Smooth muscle cell (in vitro differentiated cells): ENCODE measurements around the gene GABBR2. TPM values are rescaled to one million over a fixed set of nuclear protein-coding genes. Genes with fewer than 3 reads are reported as not detected.

ENCODE experiments used
- DNase-seq: peaks from one replicate; lab custom pipeline; 2025; ENCODE audit not compliant: unreplicated experiment; lab: John Stamatoyannopoulos, UW
- H2AFZ ChIP-seq: fragments of 200-600 bp; sonication (generic); 2 replicates; pipeline ENCODE4 v1.6.0; 2016; ENCODE audit warnings: antibody characterized with exemption, low read depth, mild to moderate bottlenecking
- H3F3A ChIP-seq: fragments of 200-600 bp; sonication (generic); 2 replicates; pipeline ENCODE4 v1.6.0; 2017; ENCODE audit warnings: antibody characterized with exemption, low read depth
- H3K27ac ChIP-seq: fragments of 200-600 bp; sonication (generic); 2 replicates; pipeline ENCODE4 v1.5.1; 2016; ENCODE audit warnings: low read depth, mild to moderate bottlenecking
- H3K27me3 ChIP-seq: fragments of 200-600 bp; sonication (generic); 2 replicates; pipeline ENCODE4 v1.6.1; 2016; ENCODE audit warnings: low read depth, mild to moderate bottlenecking
- H3K36me3 ChIP-seq: fragments of 200-600 bp; sonication (generic); 2 replicates; pipeline ENCODE4 v1.5.1; 2016; ENCODE audit warnings: low read depth
- H3K4me1 ChIP-seq: fragments of 200-600 bp; sonication (generic); 2 replicates; pipeline ENCODE4 v1.5.1; 2016; ENCODE audit warnings: low read depth
- H3K4me2 ChIP-seq: fragments of 200-600 bp; sonication (generic); 2 replicates; pipeline ENCODE4 v1.6.0; 2016; ENCODE audit warnings: mild to moderate bottlenecking
- H3K4me3 ChIP-seq: fragments of 200-600 bp; sonication (generic); 2 replicates; pipeline ENCODE4 v1.5.1; 2016; ENCODE audit warnings: mild to moderate bottlenecking
- H3K79me2 ChIP-seq: fragments of 200-600 bp; sonication (generic); 2 replicates; pipeline ENCODE4 v1.6.0; 2016; ENCODE audit warnings: low read depth, mild to moderate bottlenecking
- H3K9ac ChIP-seq: fragments of 200-600 bp; sonication (generic); 2 replicates; pipeline ENCODE4 v1.6.0; 2016; ENCODE audit warnings: low read depth
- H3K9me3 ChIP-seq: fragments of 200-600 bp; sonication (generic); replicated peaks from 2 replicates; pipeline ENCODE4 v1.5.1; 2016; ENCODE audit warnings: low read depth
- H4K20me1 ChIP-seq: fragments of 200-600 bp; sonication (generic); 2 replicates; pipeline ENCODE4 v1.6.0; 2016; ENCODE audit warnings: low read depth
- CTCF ChIP-seq: fragments of 200-600 bp; sonication (generic); IDR thresholded peaks from 2 replicates; pipeline ENCODE4 v1.5.1; 2017; ENCODE audit warnings: borderline replicate concordance, mild to moderate bottlenecking, antibody characterized with exemption; ENCODE audit not compliant: insufficient read depth, poor library complexity, severe bottlenecking
- WGBS: methylation state at CpG from one replicate; pipeline ENCODE4 v1.1.7; 2016; ENCODE audit warnings: low lambda C conversion rate; 5-methylcytosine and 5-hydroxymethylcytosine counted together
- polyA plus RNA-seq: library from polyadenylated mRNA; unstranded; fragments of >200 nt; fragmentation: Nextera tagmentation; extraction: Ambion mirVana; gene quantifications from 2 replicates; pipeline ENCODE4 v1.2.1, GENCODE V29; 2016
- total RNA-seq: library from RNA; depleted of rRNA; stranded (reverse); fragments of >200 nt; gene quantifications from 2 replicates; pipeline ENCODE4 v1.2.3, GENCODE V29; 2014

The GABBR2 gene
- total and polyA plus RNA-seq, 2 experiments from 2014 or later: 0.25 TPM; not detected in 1

DNA sequence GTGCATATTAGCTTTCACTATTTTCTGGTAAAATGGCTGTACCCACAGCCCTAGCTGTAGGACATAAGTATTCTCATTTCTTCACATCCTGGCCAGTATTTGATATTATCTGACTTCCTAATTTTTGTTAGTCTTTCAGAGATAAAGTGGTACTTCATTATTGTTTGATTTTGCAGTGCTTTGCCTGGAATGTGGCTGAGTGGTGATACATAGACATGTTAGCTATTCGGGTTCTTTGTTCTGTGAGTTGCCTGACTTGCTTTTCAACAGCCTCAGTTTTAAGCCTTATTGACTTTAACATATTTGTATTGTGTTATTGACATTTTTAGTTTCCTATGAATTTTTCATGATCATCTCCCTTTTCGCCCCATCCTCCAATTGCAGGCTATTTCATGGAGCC, 161.1 kb downstream of the GABBR2 start:
- 91% methylated on average over 2 of the region's 2 CpGs for WGBS
- Histone ChIP-seq H3K79me2 (no peaks in the 10 kb centered on the region), H3K27me3 (peaks cover 7% of the 10 kb centered on the region), H3K36me3 (no peaks in the 10 kb centered on the region), H3K9me3 (no peaks in the 10 kb centered on the region), H3K27ac (no peak overlapping the region), H3F3A (no peaks in the 10 kb centered on the region), H3K4me2 (no peak overlapping the region), H3K4me1 (peaks cover 3% of the 10 kb centered on the region), H3K9ac (no peak overlapping the region), H3K4me3 (no peak overlapping the region), H2AFZ (no peak overlapping the region), H4K20me1 (no peaks in the 10 kb centered on the region)
- DNase-seq: no peak
- TF ChIP-seq CTCF: no peak

DNA sequence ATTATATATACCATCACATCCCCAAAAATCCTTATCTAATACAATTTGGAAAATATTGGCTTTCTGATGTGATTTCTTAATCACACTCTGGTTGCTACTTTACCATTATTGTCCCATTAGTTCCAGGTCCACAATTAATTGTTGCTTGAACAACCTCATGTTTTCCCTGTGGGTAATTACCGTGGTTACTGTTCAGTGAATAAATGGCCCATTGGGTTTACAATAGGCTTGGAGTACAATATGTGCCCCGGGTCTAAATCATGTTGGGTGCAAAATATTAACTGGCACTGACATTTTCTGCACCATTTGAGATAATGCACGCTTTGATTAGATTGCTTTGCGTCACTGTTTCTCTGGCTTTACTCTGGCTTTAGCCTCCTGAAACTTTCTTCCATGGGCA, 163.7 kb downstream of the GABBR2 start:
- H3K4me1 ChIP-seq: no peaks in the 10 kb centered on the region
- H3K79me2 ChIP-seq: no peaks in the 10 kb centered on the region
- H3K27me3 ChIP-seq: peaks cover 7% of the 10 kb centered on the region
- no peak overlapping the region for H3K9ac ChIP-seq
- no peak overlapping the region for H2AFZ ChIP-seq
- no peaks in the 10 kb centered on the region for H3F3A ChIP-seq
- WGBS: 80% methylated on average over 4 of the region's 4 CpGs
- no peaks in the 10 kb centered on the region for H4K20me1 ChIP-seq
- H3K4me3 ChIP-seq: no peak overlapping the region
- TF ChIP-seq CTCF: no peak
- no peaks in the 10 kb centered on the region for H3K9me3 ChIP-seq
- DNase-seq: no peak
- no peak overlapping the region for H3K27ac ChIP-seq
- no peak overlapping the region for H3K4me2 ChIP-seq
- H3K36me3 ChIP-seq: no peaks in the 10 kb centered on the region

DNA sequence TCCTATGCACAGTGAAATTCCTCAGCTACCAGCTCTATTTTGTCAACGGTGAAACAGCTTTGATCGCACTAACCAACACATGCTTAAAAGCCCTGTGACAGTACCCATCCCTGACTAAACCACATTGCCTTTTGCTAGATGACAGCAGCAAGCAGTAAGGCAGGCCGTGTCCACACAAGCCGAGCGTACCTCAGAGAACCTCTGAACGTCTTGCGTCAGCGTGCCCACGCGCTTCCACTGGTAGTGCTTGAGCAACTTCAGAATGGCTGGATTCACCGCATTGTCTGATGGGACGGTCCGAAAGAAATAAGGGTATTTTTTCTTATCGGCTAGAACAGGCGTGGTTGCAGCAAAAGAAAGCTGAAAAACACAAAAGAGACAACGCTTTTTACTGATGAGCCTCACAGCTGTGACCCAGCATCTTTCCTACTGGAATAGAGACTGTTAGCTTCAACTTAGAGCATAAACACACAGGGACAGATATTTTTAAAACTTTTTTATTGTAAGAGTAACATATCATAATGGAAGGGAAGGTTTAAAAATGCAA, 167.0 kb downstream of the GABBR2 start:
- H2AFZ ChIP-seq: no peak overlapping the region
- no peak for TF ChIP-seq CTCF
- no peaks in the 10 kb centered on the region for H3K9me3 ChIP-seq
- no peak overlapping the region for H3K4me2 ChIP-seq
- H3K79me2 ChIP-seq: no peaks in the 10 kb centered on the region
- H4K20me1 ChIP-seq: no peaks in the 10 kb centered on the region
- H3F3A ChIP-seq: no peaks in the 10 kb centered on the region
- H3K36me3 ChIP-seq: no peaks in the 10 kb centered on the region
- H3K9ac ChIP-seq: no peak overlapping the region
- WGBS: 86% methylated on average over 16 of the region's 16 CpGs
- H3K27me3 ChIP-seq: peaks cover 7% of the 10 kb centered on the region
- no peak overlapping the region for H3K4me3 ChIP-seq
- DNase-seq: no peak
- H3K4me1 ChIP-seq: no peaks in the 10 kb centered on the region
- no peak overlapping the region for H3K27ac ChIP-seq

DNA sequence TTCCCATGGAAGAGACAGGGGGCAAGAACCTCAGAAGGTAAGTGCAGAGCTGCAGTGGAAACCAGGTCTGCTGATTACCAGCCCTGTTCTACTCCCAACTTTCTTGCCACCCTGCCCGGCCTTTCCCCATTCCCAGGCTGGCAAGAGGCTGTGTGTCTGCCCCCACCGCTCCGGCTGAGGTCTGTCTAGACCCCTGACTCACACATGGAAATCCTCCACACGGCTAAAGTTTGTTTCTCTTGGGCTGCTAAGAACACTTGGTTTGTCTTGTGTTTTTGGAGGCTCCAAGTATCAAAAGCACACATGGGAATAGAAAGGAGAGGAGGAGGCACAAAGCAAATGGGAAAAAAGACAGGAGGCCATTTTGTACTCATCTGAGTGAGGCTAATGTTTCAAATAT, 168.3 kb downstream of the GABBR2 start:
- Histone ChIP-seq H3K9ac (no peak overlapping the region), H3K4me2 (no peak overlapping the region), H3K4me1 (no peaks in the 10 kb centered on the region), H3K27ac (no peak overlapping the region), H3K36me3 (no peaks in the 10 kb centered on the region), H3F3A (no peaks in the 10 kb centered on the region), H3K79me2 (no peaks in the 10 kb centered on the region), H3K4me3 (no peak overlapping the region), H3K9me3 (no peaks in the 10 kb centered on the region), H2AFZ (no peak overlapping the region), H3K27me3 (peaks cover 6% of the 10 kb centered on the region), H4K20me1 (no peaks in the 10 kb centered on the region)
- 82% methylated on average over 4 of the region's 4 CpGs for WGBS
- DNase-seq: no peak
- TF ChIP-seq CTCF: no peak
